ENCODE data around the gene HNF1B.

DNA sequence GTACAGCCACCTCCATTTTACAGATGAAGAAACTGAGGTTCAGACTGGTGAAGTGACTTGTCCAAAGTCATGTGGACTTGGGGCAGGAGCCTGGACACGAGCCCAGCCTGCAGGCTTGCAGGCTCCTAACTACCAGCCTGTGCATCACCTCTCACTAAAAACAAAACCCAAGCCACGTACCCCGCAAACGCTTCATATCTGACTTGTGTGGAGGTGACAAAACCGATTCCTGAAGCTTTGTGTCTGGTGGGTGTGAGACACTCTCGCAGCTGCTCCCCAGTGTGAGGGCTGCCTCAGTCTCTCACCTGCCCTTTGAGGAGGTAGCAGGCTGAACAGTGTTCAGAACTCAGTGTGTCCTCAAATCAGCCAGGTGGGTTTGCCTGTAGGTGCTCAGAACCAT, 8.4 kb downstream of the HNF1B start:
- TF ChIP-seq POLR2A (IDR thresholded peaks at IDR 0.05) (no peak), CTCF (IDR thresholded peaks at IDR 0.05) (no peak)

Data from right lobe of liver (tissue), 4 donors.